HG02852 (cell line): Measurements from ENCODE around the gene ADIPOR2.
"Not testable (repeated sequence)": the region's sequence is repeated elsewhere in the genome, so short reads cannot be mapped to it uniquely, and the experiment has no call there.

ENCODE experiments used
- ATAC-seq: cut with Tn5 transposase; IDR thresholded peaks from one replicate; pipeline ENCODE4 v1.9.1; 2021; ENCODE audit warnings: mild to moderate bottlenecking, moderate library complexity; ENCODE audit not compliant: unreplicated experiment

ADIPOR2 gene

GRCh38 chr12:1702713-1703112 is 11.8 kb downstream of the ADIPOR2 start:
- no peak for ATAC-seq

DNA sequence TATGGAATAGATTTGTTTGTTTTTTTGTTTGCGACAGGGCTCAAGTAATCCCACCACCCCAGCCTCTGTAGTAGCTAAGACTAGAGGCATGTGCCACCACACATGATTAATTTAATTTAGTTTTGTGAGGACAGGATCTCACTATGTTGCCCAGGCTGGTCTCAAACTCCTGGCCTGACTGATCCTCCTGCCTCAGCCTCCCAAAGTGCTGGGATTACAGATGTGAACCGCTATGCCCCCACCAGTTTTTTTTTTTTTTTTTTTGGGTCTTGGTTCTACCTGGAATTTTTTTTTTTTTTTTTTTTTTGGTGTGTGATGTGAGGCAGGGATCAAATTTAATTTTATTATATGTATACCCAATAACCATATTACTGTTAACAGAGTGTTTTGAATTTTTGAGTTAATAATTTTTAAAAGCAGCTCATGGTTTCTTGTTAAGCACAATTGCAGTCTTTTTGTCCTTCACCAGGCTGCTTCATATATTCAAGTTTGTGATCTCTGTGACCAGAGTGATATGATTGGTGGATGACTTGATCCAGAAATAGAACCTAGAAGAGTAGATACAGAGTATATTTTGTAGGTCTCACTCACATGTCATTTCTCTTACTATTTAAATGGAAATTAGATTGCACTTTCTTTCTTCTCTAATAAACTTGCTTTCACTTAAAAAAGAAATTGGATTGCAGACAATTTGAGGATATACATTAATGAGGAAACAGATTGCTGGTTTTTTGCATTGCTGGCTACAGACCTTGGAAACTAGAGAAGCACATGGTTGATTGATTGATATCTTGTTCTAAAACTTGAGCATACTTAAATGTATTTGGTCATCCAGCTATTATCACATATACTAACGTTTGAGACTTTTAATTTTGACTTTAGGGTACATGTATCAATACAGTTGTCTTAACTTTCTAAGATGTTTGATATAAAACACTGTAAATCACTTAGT is 13.2 kb downstream of the ADIPOR2 start:
- ATAC-seq = no peak

GRCh38 chr12:1705774-1706631 is 15.1 kb downstream of the ADIPOR2 start:
- ATAC-seq = no peak

GRCh38 chr12:1706632-1706980 is 15.7 kb downstream of the ADIPOR2 start:
- ATAC-seq = no peak

GRCh38 chr12:1707051-1707450 is 16.2 kb downstream of the ADIPOR2 start:
- no peak for ATAC-seq

GRCh38 chr12:1709968-1710367 is 19.1 kb downstream of the ADIPOR2 start:
- ATAC-seq = not testable (repeated sequence)

GRCh38 chr12:1710870-1711269 is 20.0 kb downstream of the ADIPOR2 start:
- not testable (repeated sequence) for ATAC-seq

DNA sequence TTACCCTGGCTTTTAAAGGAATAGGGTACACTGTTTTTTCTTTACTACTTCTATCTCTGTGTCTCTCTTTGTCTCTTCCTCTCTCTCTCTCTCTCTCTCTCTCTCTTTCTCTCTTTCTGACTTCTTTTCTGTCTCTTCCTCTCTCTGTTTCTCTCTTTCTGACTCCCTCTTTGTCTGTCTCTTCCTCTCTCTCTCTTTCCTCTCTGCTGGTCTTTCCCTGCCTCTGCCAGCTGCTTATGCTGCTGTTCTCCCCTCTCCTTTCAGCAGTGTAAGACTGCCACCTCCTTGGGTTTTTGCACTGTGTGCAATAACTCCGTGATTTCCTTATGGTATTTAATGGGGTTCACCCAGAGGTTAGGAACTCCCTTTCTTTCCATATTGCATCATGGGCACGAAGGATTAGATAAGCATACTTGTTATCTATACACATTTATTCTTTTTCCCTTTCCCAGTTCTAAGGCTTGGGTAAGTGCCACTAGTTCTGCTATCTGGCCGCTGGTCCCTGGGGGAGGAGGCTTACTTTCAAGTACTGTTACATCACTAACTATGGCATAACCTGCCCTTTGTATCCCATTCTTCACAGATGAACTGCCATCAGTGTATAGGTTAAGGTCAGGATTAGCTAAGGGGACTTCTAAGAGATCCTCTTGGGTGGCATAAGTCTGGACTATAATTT is 20.8 kb downstream of the ADIPOR2 start:
- not testable (repeated sequence) for ATAC-seq

DNA sequence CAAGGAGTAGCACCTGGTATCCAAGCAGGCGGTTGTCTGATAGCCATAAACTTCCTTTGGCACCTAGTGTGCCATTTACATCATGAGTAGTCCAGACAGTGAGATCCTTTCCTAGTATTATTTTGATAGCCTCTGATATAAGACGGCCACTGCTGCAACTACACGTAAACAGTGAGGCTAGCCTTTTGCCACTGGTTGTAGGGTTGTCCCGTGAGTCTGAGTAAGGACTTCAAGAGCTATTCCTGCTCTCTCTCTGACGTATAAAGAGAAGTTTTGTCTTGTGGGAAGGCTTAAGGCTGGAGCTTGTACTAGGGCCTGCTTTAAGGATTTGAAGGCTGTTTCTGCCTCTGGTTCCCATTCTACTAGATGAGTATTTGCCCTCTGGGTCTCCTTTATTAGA is 21.4 kb downstream of the ADIPOR2 start:
- ATAC-seq = not testable (repeated sequence)

GRCh38 chr12:1712852-1713251 is 22.0 kb downstream of the ADIPOR2 start:
- not testable (repeated sequence) for ATAC-seq

DNA sequence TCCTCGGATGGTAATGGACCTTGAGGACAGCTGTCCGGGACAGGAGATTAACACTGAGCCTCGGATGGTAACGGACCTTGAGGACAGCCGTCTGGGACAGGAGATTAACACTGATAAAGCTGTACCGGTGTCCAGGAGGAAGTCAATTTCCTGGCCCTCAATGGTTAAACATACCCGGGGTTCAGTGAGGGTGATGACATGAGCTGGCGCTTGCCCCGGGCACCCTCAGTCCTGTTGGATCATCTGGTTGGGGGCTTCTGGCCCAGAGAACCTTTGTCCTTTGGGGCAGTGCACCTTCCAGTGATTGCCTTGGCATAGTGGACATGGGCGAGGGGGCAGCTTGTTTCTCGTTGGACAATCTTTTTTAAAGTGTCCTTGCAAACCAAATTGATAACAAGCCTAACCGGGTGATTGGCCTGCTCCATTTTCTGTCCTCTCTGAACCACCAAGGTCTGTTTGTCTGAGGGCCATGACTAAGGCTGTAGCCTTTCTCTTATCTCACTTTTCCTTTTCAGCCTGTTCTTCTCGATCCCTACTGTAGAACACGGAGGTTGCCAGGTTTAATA is 23.0 kb downstream of the ADIPOR2 start:
- ATAC-seq = not testable (repeated sequence)

DNA sequence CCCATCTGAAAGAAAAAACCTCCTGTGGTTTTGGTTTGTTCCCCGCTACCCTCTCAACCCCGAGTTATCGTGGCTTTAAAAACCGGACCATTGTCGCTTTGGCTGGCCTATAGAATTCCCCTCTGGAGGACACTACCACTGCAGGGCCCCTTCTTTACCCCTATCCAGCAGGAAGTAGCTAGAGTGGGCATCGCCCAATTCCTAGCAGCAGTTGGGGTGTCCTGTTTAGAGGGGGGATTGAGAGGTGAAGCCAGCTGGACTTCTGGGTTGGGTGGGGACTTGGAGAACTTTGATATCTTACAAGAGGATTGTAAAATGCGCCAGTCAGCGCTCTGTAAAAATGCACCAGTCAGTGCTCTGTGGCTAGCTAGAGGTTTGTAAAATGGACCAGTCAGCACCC is 24.6 kb downstream of the ADIPOR2 start:
- ATAC-seq = not testable (repeated sequence)

DNA sequence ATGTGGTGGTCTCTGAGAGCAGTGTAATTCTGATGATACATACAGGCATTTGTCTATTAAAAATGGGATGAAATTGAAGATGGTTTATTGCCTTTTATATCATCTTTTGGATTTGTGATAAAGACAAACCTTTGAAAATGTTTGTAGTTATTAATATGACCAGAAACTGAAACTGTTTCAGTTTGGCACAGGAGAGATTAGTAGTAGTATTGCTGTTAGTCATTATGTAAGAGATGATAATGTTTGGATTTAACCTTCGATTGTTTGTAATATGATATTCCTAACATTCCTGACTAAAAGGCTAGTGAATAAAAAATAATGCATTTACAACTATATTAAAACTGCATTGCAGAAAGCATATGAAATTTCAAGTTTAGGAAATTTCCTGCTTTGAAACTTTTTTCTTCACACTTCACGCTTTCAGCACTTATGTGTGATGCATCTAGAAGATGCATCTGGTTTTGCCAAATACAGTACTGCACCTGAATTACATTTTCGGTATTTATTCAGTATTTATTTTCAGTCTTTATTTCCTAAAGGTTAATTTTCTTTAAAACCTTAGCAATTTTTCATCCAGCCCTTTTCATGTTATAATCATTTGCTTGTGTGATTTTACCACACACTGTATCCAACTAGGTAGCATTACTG is 25.5 kb downstream of the ADIPOR2 start:
- ATAC-seq = no peak

- no peak for ATAC-seq
Observed at GRCh38 chr12:1716911-1717310, 26.0 kb downstream of the ADIPOR2 start.

- ATAC-seq = no peak
Observed at GRCh38 chr12:1719139-1719538, 28.3 kb downstream of the ADIPOR2 start.

DNA sequence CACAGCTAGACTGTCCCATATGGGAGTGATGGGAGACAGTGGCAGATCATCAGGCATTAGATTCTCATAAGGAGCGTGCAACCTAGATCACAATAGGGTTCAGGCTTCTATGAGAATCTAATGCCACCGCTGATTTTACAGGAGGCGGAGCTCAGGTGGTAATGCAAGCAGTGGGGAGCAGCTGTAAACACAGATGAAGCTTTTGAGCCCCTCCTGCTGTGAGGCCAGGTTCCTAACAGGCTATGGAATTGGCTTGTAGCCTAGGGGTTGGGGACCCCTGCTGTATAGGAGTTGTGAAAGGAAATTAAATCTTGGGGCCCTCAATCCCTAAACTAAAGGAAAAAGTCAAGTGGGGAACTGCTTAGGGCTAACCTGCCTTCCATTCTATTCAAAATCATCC is 29.6 kb downstream of the ADIPOR2 start:
- no peak for ATAC-seq

DNA sequence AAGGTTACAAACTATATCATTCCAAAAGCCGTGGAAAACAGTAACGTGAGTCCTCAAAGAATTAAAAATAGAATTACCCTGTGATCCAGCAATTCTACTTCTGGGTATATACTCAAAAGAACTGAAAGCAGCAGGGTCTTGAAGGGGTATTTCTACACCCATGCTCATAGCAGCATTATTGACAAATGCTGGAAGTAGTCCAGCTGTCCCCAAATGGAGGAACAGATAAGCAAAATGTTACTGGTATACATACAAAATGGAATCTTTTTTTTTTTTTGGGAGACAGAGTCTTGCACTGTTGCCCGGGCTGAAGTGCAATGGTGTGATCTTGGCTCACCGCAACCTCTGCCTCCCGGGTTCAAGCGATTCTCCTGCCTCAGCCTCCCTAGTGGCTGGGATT is 32.9 kb downstream of the ADIPOR2 start:
- ATAC-seq = no peak

- no peak for ATAC-seq
Observed at GRCh38 chr12:1724250-1724649, 33.4 kb downstream of the ADIPOR2 start.

DNA sequence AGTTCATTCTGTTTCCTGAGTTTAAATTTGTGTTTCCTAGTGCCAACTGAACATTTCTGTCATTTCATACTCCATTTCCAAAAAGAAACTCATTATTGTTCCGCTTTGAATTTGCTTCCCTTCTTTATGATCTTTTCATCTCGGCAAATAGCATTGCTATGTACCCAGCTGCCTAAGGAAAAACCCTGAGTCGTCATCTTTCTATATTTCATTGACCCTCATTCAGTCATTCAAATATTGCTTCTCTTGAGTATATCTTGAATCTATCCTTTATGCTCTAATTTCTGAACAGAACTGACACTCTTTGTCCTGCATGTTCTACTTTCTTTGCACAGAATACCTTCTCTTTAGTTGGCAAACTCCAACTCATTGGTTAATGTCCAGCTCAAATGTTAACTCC is 35.9 kb downstream of the ADIPOR2 start:
- ATAC-seq = no peak

DNA sequence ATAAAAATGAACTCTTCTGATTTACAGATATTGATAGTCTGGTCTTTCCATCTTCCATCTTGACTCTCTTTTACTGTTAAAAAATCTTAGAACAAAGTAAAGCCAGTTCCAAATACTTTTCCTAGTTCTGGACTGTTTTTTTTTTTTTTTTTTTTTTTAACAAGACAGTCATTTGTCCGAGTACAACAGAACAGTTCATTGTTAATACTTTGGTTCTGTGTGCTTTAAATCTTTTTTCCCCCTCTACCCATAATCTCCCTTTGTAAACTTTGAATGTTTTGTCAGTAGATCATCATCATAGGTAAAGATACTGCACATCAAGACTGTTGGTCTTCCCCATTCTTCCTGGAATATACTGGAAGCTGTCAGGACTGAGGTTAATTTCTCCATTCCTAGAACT is 38.0 kb downstream of the ADIPOR2 start:
- ATAC-seq = no peak
